Measurements from ENCODE around the gene AMER2. TPM values are rescaled to one million over a fixed set of nuclear protein-coding genes. Genes with fewer than 3 reads are reported as not detected.

The AMER2 gene
- total and polyA plus RNA-seq, 2 donors from 2014 or later = 0.06 TPM; not detected in 1

DNA sequence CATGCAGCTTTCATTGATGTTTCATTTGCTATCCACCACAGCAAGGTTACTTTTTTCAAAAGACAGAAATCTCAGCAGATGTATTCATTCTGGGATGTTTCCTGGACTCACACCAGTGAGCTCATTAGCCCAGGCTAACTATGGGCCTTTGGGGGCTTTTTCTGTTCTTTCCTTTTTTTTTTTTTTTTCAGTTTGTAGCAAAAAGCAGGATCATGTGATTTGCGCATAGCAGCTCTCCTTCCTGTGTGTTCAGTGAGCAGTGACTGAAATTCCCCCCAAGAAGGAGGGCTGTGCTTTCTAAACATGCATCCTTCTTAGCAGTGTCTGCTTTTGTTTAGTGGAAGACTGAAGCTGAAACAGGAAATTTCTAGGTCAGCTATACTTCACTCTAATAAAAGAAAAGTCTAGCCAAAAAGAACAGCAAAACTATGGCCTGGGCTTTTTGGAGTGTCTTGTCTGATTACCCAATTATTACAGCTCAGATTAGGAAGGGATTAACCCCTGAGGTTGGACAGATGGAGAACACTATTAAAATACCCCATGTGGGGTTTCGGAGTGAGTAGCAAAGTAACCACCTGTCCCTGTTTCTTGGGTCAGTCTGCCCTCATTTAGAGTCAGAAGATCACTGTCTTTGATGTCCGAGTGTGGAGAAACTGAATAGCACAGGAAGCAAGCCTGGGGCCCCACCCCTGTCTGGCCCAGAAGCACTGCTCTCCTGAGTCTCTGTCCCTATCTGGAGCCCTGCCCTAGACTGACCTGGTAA lies 8.9 kb upstream of the AMER2 start:
- H3K9me3 ChIP-seq (ENCODE audit: control insufficient read depth in 2 of 3, insufficient read depth in 1 of 3, low read length in 3 of 3) = peaks cover 0 to 8% (median 0%) of the 10 kb centered on the region in 3 donors
- peak in 1 of 5 donors; percentile 24 for DNase-seq
- TF ChIP-seq, protein P1, sequence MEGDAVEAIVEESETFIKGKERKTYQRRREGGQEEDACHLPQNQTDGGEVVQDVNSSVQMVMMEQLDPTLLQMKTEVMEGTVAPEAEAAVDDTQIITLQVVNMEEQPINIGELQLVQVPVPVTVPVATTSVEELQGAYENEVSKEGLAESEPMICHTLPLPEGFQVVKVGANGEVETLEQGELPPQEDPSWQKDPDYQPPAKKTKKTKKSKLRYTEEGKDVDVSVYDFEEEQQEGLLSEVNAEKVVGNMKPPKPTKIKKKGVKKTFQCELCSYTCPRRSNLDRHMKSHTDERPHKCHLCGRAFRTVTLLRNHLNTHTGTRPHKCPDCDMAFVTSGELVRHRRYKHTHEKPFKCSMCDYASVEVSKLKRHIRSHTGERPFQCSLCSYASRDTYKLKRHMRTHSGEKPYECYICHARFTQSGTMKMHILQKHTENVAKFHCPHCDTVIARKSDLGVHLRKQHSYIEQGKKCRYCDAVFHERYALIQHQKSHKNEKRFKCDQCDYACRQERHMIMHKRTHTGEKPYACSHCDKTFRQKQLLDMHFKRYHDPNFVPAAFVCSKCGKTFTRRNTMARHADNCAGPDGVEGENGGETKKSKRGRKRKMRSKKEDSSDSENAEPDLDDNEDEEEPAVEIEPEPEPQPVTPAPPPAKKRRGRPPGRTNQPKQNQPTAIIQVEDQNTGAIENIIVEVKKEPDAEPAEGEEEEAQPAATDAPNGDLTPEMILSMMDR (IDR thresholded peaks at IDR 0.05; ENCODE audit: borderline replicate concordance, extremely low read depth, insufficient read depth) = no peak
- no peak overlapping the region for H3K27ac ChIP-seq (ENCODE audit: low read depth in 2 of 2, low read length in 2 of 2)
- H3K9ac ChIP-seq (ENCODE audit: low read length in 3 of 3) = no peak overlapping the region
- no peak for FAIRE-seq
- H3K27me3 ChIP-seq (ENCODE audit: control insufficient read depth, insufficient read depth, low read length) = no peaks in the 10 kb centered on the region
- no peak overlapping the region for H3K4me3 ChIP-seq (ENCODE audit: low read length in 3 of 3)
- no peaks in the 10 kb centered on the region for H3K4me1 ChIP-seq (ENCODE audit: control insufficient read depth in 2 of 3, insufficient read depth in 2 of 3, low read depth in 1 of 3, low read length in 3 of 3)
- intact Hi-C loops (cut with DNase I) = no loop called here
- H3K36me3 ChIP-seq (ENCODE audit: control insufficient read depth in 2 of 3, insufficient read depth in 3 of 3, low read length in 3 of 3) = no peaks in the 10 kb centered on the region

DNA sequence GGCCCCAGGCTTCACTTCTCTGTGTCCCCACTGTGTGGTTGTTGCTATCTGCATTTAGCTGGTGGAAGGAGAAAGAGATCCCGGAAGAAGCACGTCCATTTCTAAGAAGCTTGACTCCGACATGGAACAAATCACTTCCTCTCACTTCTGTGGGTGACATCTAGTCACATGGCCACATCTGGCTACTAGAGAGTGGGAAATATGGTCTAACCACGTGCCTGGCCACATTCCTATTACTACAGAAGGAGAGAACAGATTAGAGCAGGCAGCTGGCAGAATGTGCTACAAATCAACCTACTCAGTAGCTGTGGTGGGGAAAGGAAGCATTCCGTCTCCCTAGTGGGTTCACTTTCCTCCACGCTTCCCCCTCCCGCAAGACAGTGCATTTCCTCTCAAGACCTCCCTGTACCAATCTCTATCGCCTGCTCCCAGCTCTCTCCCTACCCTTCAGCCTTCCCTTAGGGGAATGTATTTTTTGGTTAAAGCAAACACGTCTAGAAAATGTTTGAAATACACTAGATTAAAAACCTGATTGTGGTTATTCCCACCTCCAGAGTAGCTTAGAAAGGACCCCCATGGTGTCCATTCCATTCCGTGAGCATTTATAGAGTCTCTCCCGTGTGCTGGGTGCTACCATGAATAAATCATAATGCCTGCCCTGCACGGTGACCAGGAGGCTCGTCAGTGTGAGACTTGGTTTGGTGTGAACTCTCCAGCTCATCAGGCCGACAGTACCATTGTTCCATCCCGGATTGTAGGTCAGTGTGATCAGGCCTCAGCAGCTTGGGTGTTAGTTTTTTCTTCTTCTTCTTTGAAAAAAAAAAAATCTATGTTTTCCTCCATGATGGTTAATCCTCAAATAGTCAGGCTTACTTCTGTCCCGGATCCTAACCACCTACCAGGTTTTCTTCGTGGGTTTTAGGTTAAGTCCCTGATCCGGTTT lies 8.0 kb upstream of the AMER2 start:
- H3K27me3 ChIP-seq (ENCODE audit: control insufficient read depth, insufficient read depth, low read length) = no peaks in the 10 kb centered on the region
- peaks cover 0 to 8% (median 0%) of the 10 kb centered on the region in 3 donors for H3K9me3 ChIP-seq (ENCODE audit: control insufficient read depth in 2 of 3, insufficient read depth in 1 of 3, low read length in 3 of 3)
- TF ChIP-seq, protein P1 (IDR thresholded peaks at IDR 0.05; ENCODE audit: borderline replicate concordance, extremely low read depth, insufficient read depth) = no peak
- intact Hi-C loops (cut with DNase I) = no loop called here
- H3K4me3 ChIP-seq (ENCODE audit: low read length in 3 of 3) = no peak overlapping the region
- H3K9ac ChIP-seq (ENCODE audit: low read length in 3 of 3) = no peak overlapping the region
- H3K4me1 ChIP-seq (ENCODE audit: control insufficient read depth in 2 of 3, insufficient read depth in 2 of 3, low read depth in 1 of 3, low read length in 3 of 3) = no peaks in the 10 kb centered on the region
- DNase-seq = no peak
- H3K36me3 ChIP-seq (ENCODE audit: control insufficient read depth in 2 of 3, insufficient read depth in 3 of 3, low read length in 3 of 3) = no peaks in the 10 kb centered on the region
- no peak overlapping the region for H3K27ac ChIP-seq (ENCODE audit: low read depth in 2 of 2, low read length in 2 of 2)
- FAIRE-seq = no peak

DNA sequence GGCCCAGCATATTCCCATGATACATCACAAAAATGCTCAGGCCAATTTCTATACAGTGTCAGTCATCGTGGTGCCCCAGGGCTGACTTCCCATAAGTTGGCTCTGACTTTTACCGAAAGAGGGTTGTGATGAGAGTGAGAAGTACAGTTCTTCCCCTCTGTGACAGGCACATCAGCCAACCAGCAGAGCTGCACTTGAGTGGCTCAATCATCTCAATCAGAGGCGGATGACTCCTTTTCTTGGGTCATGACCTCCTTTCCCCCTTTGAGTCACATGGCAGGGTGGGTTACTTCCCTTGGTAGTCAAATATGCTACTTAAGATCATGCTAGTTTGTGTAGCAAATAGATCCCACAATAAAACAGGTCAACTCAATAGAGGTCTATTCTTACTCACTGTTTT lies 6.9 kb upstream of the AMER2 start:
- Histone ChIP-seq H3K27me3 (ENCODE audit: control insufficient read depth, insufficient read depth, low read length) (no peaks in the 10 kb centered on the region), H3K36me3 (ENCODE audit: control insufficient read depth in 2 of 3, insufficient read depth in 3 of 3, low read length in 3 of 3) (no peaks in the 10 kb centered on the region), H3K4me1 (ENCODE audit: control insufficient read depth in 2 of 3, insufficient read depth in 2 of 3, low read depth in 1 of 3, low read length in 3 of 3) (no peaks in the 10 kb centered on the region), H3K27ac (ENCODE audit: low read depth in 2 of 2, low read length in 2 of 2) (no peak overlapping the region), H3K9ac (ENCODE audit: low read length in 3 of 3) (no peak overlapping the region), H3K4me3 (ENCODE audit: low read length in 3 of 3) (no peak overlapping the region), H3K9me3 (ENCODE audit: control insufficient read depth in 2 of 3, insufficient read depth in 1 of 3, low read length in 3 of 3) (peaks cover 0 to 8% (median 0%) of the 10 kb centered on the region in 3 donors)
- no peak for DNase-seq
- no peak for FAIRE-seq
- intact Hi-C loops (cut with DNase I) = no loop called here
- TF ChIP-seq, protein P1 (IDR thresholded peaks at IDR 0.05; ENCODE audit: borderline replicate concordance, extremely low read depth, insufficient read depth) = no peak
